Stomach (tissue), 4 donors: ENCODE results near the gene DNER.

Source experiments
- POLR2AphosphoS5 ChIP-seq, 3 donors: sonication (generic); formaldehyde crosslinking; IDR thresholded peaks; one replicate each; pipeline ENCODE4 v1.6.1; 2016; ENCODE audit warnings: antibody characterized with exemption in 3 of 3
- TF ChIP-seq, protein P1 (sequence below), 7 experiments: fragments of 450-650 bp in 4 of 7; fragments of 200-600 bp in 3 of 7; sonication (generic) in 3 of 7; IDR thresholded peaks; one replicate each; pipeline ENCODE4 v1.5.1; 2016 to 2019; ENCODE audit warnings: antibody characterized with exemption in 7 of 7, control low read depth in 2 of 7, mild to moderate bottlenecking in 1 of 7

DNA sequence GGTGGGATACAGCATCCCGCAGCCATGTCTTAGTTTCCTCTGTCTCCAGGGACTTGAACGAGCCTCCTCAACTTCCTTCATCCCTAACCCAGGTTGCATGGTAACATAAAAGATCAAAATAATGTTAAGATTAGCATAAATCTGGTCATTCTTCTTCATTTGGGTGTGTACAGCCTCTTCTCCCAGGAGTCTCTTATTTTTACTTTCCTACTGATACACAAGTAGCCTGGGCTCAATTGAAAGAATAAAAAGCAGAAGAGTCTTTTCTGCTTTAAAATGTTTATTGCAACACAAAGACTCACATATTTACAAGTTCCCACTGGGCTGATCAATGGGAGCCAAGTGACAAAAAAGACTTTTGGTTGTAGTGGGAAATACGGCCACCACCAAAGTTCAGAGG lies 305.4 kb downstream of the DNER start:
- no peak for TF ChIP-seq POLR2AphosphoS5 (IDR thresholded peaks at IDR 0.05)
- TF ChIP-seq, protein P1, sequence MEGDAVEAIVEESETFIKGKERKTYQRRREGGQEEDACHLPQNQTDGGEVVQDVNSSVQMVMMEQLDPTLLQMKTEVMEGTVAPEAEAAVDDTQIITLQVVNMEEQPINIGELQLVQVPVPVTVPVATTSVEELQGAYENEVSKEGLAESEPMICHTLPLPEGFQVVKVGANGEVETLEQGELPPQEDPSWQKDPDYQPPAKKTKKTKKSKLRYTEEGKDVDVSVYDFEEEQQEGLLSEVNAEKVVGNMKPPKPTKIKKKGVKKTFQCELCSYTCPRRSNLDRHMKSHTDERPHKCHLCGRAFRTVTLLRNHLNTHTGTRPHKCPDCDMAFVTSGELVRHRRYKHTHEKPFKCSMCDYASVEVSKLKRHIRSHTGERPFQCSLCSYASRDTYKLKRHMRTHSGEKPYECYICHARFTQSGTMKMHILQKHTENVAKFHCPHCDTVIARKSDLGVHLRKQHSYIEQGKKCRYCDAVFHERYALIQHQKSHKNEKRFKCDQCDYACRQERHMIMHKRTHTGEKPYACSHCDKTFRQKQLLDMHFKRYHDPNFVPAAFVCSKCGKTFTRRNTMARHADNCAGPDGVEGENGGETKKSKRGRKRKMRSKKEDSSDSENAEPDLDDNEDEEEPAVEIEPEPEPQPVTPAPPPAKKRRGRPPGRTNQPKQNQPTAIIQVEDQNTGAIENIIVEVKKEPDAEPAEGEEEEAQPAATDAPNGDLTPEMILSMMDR (IDR thresholded peaks at IDR 0.05), result no peak
